ENCODE data around the gene KCNIP4.

The KCNIP4 gene

DNA sequence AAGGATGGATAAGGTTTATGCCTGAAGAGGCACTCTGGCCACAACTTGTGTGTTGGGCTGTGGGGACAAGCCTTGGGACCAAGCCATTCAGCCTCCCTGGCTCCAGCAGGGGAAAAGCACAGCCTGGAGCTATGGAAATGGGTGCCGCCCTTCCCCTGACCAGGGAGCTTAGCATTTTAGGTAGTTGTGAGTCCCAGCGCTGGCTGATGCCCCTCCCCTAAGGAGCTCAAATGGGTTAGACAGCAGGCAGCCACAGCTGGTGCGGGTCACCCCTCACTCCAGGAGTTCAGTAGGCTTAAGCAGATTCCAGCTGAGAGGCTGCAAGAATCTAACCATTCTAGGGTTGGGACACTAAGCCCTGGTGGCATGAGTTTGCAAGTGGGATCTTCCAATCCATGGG lies 172.9 kb downstream of the KCNIP4 start:
- DNase-seq (ENCODE audit: low spot score), result no peak
- in situ Hi-C loops (cut with MboI; ENCODE audit: low sequenced_read_pairs, unreplicated experiment), result loop anchor here (25.0 kb wide), 1 partner anchor 912 kb away; the partner anchor contains the start of gene GBA3
- TF ChIP-seq, protein P1, sequence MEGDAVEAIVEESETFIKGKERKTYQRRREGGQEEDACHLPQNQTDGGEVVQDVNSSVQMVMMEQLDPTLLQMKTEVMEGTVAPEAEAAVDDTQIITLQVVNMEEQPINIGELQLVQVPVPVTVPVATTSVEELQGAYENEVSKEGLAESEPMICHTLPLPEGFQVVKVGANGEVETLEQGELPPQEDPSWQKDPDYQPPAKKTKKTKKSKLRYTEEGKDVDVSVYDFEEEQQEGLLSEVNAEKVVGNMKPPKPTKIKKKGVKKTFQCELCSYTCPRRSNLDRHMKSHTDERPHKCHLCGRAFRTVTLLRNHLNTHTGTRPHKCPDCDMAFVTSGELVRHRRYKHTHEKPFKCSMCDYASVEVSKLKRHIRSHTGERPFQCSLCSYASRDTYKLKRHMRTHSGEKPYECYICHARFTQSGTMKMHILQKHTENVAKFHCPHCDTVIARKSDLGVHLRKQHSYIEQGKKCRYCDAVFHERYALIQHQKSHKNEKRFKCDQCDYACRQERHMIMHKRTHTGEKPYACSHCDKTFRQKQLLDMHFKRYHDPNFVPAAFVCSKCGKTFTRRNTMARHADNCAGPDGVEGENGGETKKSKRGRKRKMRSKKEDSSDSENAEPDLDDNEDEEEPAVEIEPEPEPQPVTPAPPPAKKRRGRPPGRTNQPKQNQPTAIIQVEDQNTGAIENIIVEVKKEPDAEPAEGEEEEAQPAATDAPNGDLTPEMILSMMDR (IDR thresholded peaks at IDR 0.05; ENCODE audit: borderline replicate concordance, control extremely low read depth, extremely low read depth, insufficient read depth, missing control alignments), result no peak

DNA sequence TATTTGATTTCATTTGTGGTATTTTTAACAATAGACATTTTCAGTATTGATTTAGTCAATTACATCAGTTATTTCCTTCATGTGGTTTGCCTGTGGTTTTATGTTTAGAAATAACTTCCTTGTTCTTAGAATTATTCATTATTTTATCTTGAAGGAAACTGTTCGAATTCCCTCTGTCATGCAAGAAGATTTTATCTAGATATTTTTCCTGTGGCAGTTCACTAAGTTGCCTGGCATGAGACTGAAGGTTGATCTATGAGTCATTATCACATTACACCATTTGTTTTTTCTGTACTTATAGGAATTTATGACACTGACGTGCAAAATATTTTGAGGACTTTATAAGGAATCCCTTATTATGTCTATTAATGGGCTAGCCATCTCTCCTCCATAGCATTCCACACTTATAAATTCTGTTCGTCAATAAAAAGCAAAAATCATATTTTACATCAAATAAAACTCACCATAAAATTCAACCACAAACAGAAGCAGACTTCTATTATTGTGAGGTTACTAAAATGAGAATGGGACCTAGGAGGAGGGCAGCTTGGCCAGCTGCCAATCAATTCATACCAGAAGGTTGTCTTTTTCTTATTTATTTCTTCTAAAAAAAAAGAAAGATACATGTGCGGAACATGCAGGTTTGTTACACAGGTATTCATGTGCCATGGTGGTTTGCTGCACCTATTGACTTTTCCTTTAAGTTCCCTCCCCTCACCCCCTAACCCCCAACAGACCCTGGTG lies 179.0 kb downstream of the KCNIP4 start:
- DNase-seq (ENCODE audit: low spot score), result no peak
- in situ Hi-C loops (cut with MboI; ENCODE audit: low sequenced_read_pairs, unreplicated experiment), result loop anchor here (10.0 kb wide), 1 partner anchor 255 kb away; no protein-coding TSS in a partner anchor

DNA sequence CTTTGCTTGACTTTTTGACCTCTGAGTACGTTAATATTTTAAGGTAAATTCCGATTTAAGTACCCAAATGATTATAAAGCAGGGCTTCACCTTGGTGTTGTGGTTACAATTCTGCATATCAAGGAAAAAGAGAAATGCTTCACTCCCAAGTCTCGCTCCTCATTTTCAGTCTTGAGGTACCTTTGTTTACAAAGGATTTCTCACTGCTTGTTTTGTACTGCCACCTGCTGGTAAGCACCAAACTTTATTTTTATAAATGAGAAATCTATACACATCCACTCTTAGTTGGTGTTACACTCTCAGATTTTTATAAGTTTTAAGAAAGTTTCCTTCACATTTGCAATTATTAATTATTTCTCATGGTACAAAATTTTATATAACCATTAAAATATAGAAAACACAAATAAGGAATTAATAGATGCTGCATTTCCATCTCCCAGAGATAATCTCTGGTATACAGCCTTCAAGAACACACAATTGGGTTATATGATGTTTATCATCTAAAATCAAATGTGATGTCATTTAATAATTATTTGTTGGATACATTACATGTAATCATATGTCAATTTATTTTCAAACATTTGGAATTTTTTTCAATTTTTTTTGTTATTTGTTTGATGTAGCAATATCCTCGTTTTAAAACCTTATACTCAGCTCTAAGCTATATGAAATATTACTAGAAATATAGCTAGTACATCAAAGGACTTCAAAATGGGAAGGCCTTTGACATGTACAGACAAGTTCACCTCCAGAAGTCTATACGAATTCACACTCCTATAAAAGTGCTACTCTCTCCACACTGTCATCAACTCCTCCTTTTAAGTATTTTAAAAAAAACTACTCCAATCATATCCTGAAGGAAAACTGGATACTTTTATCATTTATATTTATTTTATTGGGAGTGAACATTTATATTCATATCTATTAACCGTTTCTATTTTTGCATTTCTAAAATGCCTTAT lies 179.9 kb downstream of the KCNIP4 start:
- TF ChIP-seq, protein P1 (IDR thresholded peaks at IDR 0.05; ENCODE audit: borderline replicate concordance, control extremely low read depth, extremely low read depth, insufficient read depth, missing control alignments), result peak; percentile 42

More for the DNA sequence above, 179.0 kb downstream of the KCNIP4 start:
- TF ChIP-seq, protein P1 (IDR thresholded peaks at IDR 0.05; ENCODE audit: borderline replicate concordance, control extremely low read depth, extremely low read depth, insufficient read depth, missing control alignments), result no peak

DNA sequence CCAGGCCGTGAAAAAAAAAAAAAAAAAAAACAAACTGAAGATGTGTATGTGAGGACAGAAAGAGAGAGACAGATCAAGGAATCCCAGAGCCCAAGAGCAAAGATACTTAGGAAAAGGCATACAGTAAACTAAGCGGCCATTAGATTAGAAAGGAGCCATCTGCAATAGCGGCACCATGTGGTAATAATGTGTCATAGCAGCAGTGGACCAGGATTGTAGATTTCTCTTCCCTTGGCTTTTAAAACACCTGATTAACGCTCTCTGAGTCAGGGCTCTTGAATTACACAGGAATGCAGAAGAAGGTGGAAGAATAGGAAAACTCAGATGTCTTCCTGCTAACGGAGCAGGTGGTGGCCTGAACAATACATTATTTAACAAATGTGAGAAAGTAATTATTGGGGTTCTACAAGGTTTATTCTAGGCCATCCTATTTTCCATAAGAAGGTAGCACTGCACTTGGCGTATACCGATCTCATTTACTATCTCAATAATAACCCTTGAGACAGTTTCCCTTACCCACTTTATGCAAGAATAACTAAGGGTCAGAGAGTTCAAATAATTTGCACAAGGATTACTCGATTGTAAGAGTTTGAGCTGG lies 182.7 kb downstream of the KCNIP4 start:
- peak; percentile 8 for DNase-seq (ENCODE audit: low spot score)
- in situ Hi-C loops (cut with MboI; ENCODE audit: low sequenced_read_pairs, unreplicated experiment), result loop anchor here (10.0 kb wide), 1 partner anchor 251 kb away; no protein-coding TSS in a partner anchor
- TF ChIP-seq, protein P1 (IDR thresholded peaks at IDR 0.05; ENCODE audit: borderline replicate concordance, control extremely low read depth, extremely low read depth, insufficient read depth, missing control alignments), result peak; percentile 74

More for the DNA sequence above, 179.9 kb downstream of the KCNIP4 start:
- DNase-seq (ENCODE audit: low spot score), result peak; percentile 5
- in situ Hi-C loops (cut with MboI; ENCODE audit: low sequenced_read_pairs, unreplicated experiment), result loop anchor here (10.0 kb wide), 1 partner anchor 254 kb away; no protein-coding TSS in a partner anchor

DNA sequence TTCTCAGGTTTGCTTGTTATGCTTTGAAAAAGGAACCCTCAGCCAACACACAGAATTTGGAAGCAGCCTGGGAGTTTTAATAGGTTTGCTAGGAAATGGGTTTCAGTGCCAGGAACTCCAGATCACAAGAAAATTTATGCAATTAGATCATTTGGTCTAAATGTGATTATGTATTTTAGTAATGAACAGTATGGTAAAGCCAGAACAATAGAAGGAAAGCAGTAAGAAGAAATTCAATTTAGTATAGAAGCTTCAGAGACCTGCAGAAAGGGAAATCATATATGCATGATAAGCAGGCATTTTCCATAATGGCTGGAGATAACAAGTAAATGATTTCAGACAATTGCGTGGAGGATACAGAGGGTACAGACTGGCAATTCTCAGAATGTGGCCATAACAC lies 184.7 kb downstream of the KCNIP4 start:
- in situ Hi-C loops (cut with MboI; ENCODE audit: low sequenced_read_pairs, unreplicated experiment), result loop anchor here (10.0 kb wide), 1 partner anchor 249 kb away; no protein-coding TSS in a partner anchor
- TF ChIP-seq, protein P1 (IDR thresholded peaks at IDR 0.05; ENCODE audit: borderline replicate concordance, control extremely low read depth, extremely low read depth, insufficient read depth, missing control alignments), result no peak
- no peak for DNase-seq (ENCODE audit: low spot score)

DNA sequence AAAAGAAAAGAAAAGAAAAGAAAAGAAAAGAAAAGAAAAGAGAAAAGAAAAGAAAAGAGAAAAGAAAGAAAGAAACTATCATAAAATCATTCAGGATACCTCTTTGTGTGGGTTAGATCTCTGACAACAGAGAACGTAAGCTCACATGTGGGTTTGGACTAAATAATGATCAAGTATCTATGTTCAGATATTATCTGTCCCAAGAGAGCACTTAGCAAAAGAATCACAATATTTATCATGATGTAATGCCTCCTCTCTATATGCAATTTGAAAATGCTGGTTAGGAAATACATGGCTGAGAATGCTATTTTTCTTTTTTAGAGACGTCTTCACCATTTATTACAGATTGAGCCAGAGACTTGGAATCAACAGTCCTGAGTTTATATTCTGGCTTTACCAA lies 191.3 kb downstream of the KCNIP4 start:
- TF ChIP-seq, protein P1 (IDR thresholded peaks at IDR 0.05; ENCODE audit: borderline replicate concordance, control extremely low read depth, extremely low read depth, insufficient read depth, missing control alignments), result no peak
- no peak for DNase-seq (ENCODE audit: low spot score)
- in situ Hi-C loops (cut with MboI; ENCODE audit: low sequenced_read_pairs, unreplicated experiment), result no loop called here
